ENCODE measurements around the gene ZNF76.
A peak's percentile ranks its signal among the peaks of the same experiment; 100 is the strongest.

Gene ZNF76

DNA sequence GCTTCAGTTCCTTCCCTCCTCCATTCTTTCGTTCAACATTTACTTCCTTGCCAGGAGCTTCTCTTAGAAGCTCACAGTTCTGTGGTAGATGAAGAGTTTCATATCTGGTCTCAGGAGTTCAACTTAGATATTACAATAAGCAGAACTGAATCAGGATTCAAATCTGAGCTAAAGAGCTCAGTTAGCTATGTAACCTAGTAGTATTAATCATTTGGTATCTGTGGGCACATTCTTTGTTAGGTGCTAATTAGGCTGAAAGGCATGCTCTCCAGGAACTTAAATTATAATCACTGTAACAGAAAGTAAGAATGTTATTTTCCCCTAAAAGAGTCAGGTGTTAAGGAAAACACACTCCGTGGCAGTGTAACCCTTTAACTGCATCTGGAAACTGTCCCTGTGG, 8.4 kb downstream of the ZNF76 start:
- DNase-seq (ENCODE audit: low spot score): no peak

DNA sequence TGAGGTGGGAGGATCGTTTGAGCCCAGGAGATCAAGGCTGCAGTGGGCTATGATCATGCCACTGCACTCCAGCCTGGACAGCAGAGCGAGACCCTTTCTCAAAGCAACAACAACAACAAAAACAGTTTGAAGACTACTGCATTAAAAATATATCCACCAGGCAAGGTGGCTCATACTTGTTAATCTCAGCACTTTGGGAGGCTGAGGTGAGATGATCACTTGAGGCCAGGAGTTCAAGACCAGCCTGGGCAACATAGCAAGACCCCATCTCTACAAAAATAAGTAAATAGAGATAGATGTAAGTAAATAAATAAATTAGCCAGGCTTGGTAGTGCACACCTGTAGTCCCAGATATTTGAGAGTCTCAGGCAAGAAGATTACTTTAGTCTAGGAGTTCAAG, 12.5 kb downstream of the ZNF76 start:
- DNase-seq (ENCODE audit: low spot score): no peak

DNA sequence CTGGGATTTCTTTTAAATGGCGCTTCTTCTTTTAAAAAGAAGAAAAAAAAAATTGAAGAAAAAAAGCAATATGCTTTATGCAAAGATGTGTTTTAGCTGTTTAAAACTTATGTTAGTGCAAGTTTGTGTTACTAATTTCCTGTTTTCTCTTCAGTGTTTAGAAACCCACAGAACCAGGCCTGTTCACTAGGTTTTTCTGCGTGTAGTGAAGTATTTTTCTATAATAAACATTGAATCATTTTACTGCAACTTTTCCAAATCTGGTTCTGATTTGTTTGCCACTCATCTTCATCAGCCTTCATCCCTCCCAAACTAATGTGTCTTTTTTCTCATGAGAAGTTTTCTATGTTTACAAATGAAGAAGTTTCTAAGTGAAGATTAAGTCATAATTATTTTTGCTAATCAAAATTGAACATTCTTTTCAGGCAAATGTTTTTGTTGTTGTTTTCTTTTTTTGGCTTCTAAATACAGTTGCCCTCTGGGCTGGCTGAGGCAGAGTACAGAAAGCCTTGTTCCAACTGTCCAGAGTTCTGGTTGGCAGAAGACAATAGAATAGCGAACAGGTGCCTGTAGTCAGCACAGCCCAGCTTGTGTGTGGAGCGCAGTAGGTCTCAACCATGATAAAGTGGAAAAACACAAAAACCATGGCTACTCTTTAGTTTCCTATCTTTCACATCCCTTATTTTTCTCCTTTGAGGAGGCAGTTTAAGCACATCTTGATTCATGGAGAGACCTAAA, 14.5 kb downstream of the ZNF76 start:
- DNase-seq (ENCODE audit: low spot score): no peak

DNA sequence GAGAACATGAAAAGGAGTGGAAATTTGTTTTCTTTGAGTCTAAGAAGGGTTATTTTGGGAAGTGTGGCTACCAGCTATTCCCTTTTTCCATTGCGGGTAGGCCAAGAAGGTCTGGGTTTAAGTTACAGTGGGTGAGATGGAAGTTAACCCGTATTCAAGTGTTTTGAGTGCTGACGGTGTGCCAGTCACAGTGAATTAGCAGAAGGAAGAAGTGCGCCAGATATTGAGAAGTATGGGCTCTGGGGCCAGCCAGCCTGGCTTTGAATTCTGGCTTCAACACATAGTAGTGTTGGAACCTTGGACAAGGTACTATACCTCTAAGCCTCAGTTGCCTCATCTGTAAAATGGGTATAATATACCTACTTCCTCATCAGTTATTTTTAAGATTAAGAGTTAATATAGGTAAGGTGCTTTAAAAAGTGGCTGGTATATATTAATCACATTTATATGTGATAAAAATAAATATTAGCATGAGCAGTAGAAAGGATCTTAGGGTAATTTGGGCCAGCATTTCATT, 16.3 kb downstream of the ZNF76 start:
- DNase-seq (ENCODE audit: low spot score): no peak

DNA sequence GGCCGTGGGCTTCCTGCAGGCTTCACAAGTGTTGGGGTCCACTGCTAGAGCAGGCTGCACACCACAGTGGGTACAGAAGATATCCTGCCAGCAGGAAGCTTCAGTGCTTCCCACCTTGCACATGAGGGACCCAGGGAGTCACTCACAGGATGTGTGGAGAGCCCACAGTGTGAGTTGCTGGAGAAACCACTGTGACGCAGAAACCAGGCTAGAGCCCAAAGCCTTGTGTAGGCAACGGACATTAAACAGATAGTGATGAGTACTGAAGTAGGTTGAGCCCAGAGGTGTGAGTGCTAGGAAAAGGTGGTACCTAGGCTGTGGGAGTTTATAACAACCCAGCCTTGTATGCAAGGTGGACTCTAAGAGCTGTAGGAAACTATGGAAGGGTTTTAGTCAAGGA, 19.2 kb downstream of the ZNF76 start:
- DNase-seq (ENCODE audit: low spot score): no peak

DNA sequence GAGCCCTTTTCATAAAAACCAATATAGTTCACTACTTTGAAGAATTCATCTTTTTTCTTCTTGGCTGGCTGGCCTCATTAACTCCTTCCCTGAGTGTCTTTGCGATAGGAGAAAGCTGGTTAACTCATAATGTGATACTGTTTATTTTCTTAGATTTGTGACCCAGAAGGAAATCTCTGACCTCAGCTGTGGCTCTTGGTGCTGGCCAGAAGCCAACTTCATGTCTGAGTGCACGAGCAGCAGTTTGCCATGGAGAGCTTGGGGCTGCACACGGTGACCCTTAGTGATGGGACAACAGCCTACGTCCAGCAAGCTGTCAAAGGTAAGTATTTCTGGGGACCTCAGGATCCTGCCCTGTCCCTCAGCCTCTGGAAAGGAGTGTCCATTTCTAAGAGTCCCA, 21.4 kb downstream of the ZNF76 start:
- DNase-seq (ENCODE audit: low spot score): no peak

DNA sequence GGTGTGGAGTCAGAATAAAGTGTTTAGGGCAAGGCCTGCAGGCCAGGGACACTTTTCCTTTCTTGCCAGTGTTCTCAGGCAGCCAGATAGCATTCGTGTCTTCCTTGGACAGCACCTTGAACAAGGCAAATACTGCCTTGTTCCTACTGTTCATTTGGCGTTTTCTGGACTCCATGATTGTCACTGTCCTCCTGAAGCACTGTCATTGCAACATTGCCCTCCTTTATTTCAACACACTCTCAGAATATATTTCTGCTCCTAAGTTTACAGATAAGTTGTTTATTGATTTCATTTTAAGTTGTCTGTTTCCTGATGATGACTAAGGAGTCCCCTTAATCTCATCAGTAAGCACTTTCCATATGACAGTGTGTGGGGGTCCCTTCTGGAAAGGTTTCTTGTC, 22.9 kb downstream of the ZNF76 start:
- no peak for DNase-seq (ENCODE audit: low spot score)

DNA sequence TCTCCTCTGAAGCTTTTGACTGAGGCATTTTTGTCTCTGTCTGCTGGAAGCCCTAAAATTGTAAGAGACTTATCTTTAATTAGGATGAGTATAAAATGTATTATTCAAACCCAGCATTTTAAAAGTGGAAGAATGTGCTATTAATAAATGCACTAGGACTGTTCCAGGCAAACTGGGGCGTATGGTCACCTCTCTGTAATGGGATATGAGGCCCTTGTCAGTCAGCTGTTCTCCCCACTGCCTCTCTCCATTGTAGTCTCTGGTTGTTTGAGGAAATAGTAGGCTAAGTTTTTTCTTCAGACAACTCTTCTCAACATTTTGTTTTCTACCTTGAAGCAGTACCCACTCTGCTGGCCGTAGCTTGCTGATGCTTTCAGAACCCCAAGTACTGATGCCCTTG, 23.8 kb downstream of the ZNF76 start:
- no peak for DNase-seq (ENCODE audit: low spot score)

DNA sequence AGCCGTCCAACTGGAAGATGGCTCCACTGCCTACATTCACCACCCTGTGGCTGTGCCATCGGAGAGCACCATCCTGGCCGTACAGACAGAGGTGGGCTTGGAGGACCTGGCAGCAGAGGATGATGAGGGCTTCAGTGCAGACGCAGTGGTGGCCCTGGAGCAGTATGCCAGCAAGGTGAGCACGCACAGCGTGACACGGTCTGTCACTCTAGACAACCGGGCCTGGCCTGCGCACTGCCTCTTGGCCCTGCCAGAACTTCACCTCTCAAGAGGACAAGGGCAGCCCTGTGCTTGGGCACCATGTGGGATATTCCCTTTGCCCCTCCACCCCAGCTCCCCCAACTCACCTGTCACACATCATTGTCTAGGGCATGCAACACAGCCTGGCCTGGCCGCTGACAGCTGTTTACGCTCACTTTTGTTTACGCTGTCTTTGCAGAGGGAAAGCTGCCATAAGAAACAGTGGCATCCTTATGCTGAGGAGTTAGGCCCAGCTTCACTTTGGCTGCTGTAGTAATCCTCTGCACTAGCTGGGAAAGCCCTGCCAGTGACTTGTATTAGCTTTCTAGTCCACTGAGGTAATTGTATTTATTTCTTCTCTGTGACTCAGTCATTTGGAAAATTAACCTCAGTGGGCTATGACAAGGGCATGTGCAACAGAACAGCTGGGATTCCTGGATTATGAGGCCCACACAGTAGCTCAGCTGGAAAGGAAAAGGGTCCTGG, 28.3 kb downstream of the ZNF76 start:
- DNase-seq (ENCODE audit: low spot score): no peak

DNA sequence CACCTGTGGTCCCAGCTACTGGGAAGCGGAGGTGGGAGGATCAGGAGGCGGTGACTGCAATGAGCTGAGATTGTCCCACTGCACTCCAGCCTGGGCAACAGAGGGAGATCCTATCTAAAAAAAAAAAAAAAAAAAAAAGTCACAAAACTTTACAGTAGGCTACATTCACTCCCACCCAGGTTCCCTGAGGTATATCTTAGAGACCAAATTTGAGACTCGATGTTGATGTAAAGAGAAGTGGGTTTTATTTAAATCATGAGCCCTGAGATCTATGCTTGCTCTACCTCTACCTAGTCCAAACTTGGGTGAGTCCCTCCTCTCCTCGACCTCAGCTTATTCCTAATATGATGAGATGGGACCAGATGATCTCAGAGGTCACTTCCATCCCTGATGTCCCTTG, 29.3 kb downstream of the ZNF76 start:
- DNase-seq (ENCODE audit: low spot score): no peak

DNA sequence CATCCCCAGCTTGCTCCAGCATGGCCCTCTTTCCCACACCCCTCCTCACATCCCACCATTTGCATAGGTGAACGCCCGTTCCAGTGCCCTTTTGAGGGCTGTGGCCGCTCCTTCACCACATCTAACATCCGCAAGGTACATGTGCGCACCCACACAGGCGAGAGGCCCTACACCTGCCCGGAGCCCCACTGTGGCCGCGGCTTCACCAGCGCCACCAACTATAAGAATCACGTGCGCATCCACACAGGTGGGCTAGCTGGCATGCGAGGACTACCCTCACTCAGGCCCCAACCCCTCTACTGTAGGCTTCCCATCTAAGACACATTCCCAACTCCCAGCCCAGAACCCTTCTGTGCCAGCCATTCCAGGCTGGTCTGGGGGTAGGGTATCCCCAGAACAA, 32.0 kb downstream of the ZNF76 start:
- DNase-seq (ENCODE audit: low spot score): no peak

DNA sequence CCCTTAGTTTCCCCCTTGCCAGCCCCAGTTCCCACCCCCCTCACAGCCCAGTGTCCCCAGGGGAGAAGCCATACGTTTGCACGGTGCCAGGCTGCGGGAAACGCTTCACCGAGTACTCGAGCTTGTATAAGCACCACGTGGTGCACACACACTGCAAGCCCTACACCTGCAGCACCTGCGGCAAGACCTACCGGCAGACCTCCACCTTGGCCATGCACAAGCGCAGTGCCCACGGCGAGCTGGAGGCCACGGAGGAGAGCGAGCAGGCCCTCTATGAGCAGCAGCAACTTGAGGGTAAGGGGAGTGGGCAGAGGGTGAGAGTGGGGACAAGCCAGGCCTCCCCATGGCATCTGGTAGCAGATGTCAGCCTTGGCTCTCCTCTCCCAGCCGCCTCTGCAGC, 33.0 kb downstream of the ZNF76 start:
- DNase-seq (ENCODE audit: low spot score): no peak

DNA sequence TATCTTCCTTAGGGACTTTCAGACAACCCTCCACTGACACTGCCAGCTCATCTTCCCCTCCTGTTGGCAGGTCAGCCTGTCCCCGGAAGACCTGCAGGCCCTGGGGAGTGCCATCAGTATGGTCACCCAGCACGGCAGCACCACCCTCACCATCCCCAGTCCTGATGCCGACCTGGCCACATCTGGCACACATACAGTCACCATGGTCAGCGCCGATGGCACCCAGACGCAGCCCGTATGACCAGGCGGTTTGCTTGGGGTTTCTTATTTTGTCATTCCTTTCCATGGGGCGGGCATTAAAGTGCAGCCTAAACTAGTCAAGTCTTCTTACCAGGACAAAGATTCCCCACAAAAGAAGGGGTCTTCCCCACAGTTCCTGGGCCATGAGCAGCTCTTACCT, 34.1 kb downstream of the ZNF76 start:
- no peak for DNase-seq (ENCODE audit: low spot score)

DNA sequence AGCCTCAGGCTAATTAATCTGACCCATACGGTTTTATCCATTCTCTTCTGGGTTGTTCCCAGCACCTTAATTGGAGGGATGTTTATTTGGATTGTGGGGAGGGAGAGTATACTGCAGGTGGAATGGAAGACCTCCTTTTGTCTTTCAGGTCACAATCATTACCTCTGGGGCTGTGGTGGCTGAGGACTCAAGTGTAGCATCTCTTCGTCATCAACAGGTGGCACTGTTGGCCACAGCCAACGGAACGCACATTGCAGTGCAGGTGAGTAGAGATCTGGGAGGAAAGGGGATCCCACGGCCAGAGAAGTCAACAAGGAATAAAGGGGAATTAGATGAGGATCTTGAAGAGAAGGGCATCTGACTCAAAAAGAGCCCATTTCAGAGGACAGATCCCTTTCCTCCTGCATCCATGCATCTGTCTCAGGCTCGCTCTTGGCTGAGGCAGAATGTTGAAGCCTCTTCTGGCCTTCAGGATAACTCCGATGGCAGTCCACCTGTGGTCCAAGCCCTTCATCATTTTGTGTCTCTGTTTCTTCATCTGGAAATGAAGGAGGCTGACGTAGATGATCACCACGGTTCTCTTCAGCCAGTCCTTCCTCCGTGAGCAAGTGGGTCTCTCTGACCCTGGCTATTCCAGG, 34.9 kb downstream of the ZNF76 start:
- DNase-seq (ENCODE audit: low spot score): peak; percentile 88

DNA sequence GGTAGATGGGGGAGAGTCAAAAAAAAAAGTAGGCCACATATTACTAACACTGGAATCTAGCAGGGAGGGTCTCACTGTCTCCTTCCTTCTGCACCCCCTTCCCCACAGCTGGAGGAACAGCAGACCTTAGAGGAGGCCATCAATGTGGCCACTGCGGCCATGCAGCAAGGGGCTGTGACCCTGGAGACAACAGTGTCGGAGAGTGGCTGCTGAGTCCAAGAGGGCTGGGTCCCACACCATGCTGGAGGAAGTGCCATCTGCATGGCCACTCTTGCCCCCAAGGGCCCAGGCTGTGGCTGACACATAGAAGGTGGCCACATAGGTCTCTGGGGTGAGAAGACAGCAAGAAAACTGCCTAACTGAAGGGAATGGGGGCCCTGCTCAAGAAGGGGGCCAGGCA, 35.5 kb downstream of the ZNF76 start:
- DNase-seq (ENCODE audit: low spot score): no peak

DNA sequence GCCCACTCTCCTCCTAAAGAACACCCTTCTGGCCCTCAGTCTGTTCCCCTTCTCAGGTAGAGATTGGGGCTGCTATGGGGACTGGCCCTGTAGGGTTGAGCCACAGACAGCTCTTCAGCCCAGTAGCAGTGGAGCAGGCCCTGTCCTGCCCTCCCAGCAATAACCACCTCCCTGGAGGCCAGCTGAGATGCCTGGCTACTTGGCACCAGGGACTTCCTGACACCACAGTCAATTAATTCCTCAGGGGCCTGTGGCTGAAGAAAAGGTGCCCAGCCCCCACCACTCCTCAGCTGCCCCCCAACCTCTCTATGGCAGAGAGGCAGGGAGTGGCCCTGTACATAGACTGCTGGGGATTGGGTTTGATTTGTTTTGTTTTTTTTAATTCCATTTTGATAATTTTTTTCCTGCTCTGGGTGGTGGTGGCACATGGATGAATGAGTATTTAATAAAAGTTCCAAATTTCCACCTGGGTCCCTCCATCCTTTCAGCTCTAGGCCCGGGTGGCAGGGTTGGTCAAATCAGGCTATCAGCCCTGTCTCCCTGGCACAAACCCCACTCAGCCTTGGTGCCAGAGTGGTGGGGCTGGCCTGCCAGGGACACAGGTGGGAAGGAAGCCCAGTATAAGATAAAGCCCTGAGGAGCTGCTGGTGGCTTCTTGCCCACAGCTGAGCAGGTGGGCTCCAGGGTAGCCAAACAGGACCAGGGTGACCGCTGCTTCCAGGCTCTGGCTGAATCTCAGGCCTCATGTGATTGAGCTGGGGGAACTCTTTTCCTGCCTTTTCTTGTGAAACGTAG, 36.2 kb downstream of the ZNF76 start:
- DNase-seq (ENCODE audit: low spot score): no peak

DNA sequence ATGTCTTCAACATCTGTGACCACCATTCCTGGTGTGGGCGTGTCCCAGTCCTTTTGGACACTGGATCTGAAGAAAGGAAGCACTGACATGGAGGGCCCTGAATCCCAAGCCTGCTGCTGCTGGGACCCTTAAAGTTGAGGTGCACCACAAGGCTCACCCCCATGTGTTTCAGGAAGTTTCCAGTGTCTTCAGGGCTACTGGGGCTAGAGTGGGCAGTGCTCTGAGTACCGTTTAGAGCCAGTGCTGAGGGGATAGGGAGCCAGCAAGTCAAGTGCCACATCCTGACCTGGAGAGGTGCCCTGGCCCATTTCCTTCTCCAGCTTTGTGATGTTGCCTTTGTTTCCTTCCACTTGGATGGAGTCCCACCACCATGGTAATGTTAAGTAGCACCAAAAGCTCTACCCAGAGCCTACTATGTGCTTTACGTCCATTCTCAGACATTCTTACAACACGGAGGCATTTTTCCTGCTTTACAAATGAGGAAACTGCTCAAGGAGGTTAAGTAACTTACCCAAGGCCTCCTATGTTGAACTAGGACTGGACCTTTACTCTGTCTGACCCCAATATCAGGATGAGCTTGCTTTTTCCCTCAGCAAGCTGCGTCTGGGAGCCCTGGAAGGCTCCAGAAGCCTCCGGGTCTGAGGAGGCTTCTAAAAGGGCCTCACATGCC, 37.5 kb downstream of the ZNF76 start:
- DNase-seq (ENCODE audit: low spot score): no peak

DNA sequence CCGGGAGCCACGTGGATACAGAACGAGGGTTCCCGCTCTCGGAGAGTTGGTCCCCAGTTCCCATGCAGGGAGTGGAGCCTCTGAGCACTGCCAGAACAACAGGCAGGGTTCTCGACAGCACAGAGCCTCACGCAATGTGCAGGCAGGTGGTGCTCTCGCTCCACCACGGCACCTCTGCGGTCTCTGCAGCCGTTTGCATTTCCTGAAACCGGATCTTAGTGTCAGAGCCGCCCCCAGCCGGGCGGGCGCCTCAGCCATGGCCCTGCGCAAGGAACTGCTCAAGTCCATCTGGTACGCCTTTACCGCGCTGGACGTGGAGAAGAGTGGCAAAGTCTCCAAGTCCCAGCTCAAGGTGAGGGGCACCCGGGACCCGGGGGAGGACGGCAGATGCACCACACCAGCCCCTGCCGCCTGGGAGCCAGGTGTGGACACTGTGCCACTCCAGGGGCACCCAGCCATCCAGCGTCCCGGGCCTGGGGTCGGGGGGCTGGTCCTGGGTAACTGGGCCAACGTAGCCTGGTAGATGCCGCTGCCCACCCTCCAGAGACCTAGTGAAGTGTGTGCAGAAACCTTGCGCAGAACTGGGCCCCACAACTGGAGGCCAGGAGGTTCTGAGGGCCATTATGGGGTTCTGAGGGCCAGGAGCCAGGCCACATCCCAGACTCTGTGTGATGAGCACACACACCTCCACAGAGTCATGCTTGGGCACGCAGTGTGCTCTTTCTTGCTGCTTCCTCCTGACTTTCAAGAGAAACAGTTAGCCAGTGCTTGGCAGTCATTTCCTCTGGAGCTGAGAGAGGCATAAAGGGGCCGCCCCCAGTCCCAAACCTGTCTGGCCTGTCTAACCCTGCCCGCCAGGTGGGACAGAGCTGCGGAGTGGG, 38.3 kb downstream of the ZNF76 start, which contains the start of gene DEF6:
TSS of gene DEF6 (plus strand) at position 218 of the 881 bp plus-strand sequence. CDS start at position 257, 39 bp downstream.
- peak; percentile 93 for DNase-seq (ENCODE audit: low spot score)

DNA sequence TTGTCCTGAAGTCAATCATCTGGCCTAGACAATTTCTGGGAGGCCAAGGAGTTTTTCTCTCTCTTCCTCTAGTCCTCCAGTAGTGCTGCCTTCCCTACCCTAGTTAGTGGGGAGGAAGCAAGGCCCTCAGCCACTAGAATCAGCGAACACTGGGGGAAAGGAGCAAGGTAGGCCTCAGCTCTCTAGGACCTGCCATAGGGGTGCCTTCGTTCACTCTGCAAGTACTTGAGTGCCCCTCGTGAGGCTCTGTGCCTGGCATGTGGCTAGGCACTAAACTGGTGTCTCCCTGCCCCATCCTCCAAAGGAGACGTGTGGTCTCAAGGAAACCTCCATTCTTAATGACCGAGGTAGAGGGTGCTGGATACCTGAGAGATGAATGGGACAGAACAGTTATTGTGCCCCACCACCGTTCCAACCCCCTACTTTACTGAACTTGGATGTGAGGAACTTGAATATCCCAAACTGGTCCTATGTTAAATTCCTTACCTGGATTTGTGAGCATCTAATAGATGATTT, 39.1 kb downstream of the ZNF76 start:
- DNase-seq (ENCODE audit: low spot score): no peak

DNA sequence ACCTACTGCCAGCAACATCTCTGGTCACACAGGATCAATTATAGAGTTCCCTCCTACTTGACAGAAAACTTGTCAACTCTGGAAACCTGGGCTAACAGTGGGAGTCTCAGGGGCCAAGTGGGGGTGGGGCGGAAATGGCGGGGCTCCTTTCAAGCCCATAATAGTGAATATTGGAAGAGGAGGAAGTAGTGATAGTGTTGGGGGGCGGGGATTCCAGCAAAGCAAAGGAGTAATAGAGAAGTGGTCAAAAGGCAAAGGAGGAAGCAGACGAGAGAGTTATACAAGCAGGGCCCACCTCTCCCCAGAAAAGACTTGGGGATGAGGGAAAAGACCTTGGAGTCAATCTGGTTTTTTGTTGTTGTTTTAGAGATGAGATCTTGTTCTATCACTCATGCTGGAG, 40.1 kb downstream of the ZNF76 start:
- DNase-seq (ENCODE audit: low spot score): no peak

Measured in iPS-NIHi11 (cell line).